Activated CD4-positive, alpha-beta T cell treated with anti-CD3 and anti-CD28 coated beads, Interleukin-2, amount 10 ng/mL, durations not matched to agents 7 days and 5 days (primary cell): ENCODE measurements around the gene GNA12. TPM values are rescaled to one million over a fixed set of nuclear protein-coding genes. Genes with fewer than 3 reads are reported as not detected.

ENCODE experiments used
- CTCF ChIA-PET: fragments of 350-600 bp; sonication (Branson Sonifier 250); formaldehyde crosslinking; loops from one replicate; lab custom pipeline; 2021; ENCODE audit warnings: antibody characterized with exemption; lab: Charles Lee
- POLR2A ChIA-PET: fragments of 350-600 bp; sonication (Branson Sonifier 250); formaldehyde crosslinking; loops from one replicate; lab custom pipeline; 2021; ENCODE audit warnings: antibody characterized with exemption; lab: Charles Lee
- DNase-seq: peaks from one replicate; pipeline ENCODE4 v3.0.0-alpha.2; 2020
- H3K27ac Mint-ChIP-seq: one replicate; pipeline ENCODE4 v1.8.0; 2021; ENCODE audit warnings: mild to moderate bottlenecking, moderate library complexity, mixed read lengths
- H3K27me3 Mint-ChIP-seq: one replicate; pipeline ENCODE4 v1.8.0; 2021; ENCODE audit warnings: mixed read lengths
- H3K36me3 Mint-ChIP-seq: one replicate; pipeline ENCODE4 v1.8.0; 2021; ENCODE audit warnings: low read depth, mixed read lengths
- H3K4me1 Mint-ChIP-seq: one replicate; pipeline ENCODE4 v1.8.0; 2021; ENCODE audit warnings: mixed read lengths
- H3K4me3 Mint-ChIP-seq: one replicate; pipeline ENCODE4 v1.8.0; 2021; ENCODE audit warnings: mild to moderate bottlenecking, moderate library complexity, mixed read lengths
- H3K9me3 Mint-ChIP-seq: one replicate; pipeline ENCODE4 v1.8.0; 2021; ENCODE audit warnings: mixed read lengths
- total RNA-seq, 2 experiments: library from RNA; stranded (reverse); gene quantifications; one replicate each; pipeline ENCODE4 v1.2.3, GENCODE V29; 2021

Gene GNA12
- total RNA-seq, 2 experiments from 2014 or later: 16.2 to 17.1 TPM

GRCh38 chr7:2878306-2878705 lies 34.2 kb upstream of the GNA12 start:
- Mint-ChIP-seq H3K27me3 (no peaks in the 10 kb centered on the region), H3K4me3 (no peak overlapping the region), H3K9me3 (no peaks in the 10 kb centered on the region), H3K36me3 (no peaks in the 10 kb centered on the region), H3K4me1 (peaks cover 43% of the 10 kb centered on the region), H3K27ac (peak overlapping the region; percentile 69)
- DNase-seq: no peak
- CTCF ChIA-PET: interaction anchor here (0.9 kb wide), 1 partner anchor 16 kb away, joined by 3 read pairs; no protein-coding TSS in a partner anchor
- POLR2A ChIA-PET: interaction anchor here (0.7 kb wide), 1 partner anchor 26 kb away, joined by 6 read pairs; no protein-coding TSS in a partner anchor

- POLR2A ChIA-PET: no interaction called here
- no peaks in the 10 kb centered on the region for H3K36me3 Mint-ChIP-seq
- H3K4me3 Mint-ChIP-seq: no peak overlapping the region
- H3K27ac Mint-ChIP-seq: no peak overlapping the region
- peaks cover 62% of the 10 kb centered on the region for H3K4me1 Mint-ChIP-seq
- H3K9me3 Mint-ChIP-seq: no peaks in the 10 kb centered on the region
- H3K27me3 Mint-ChIP-seq: no peaks in the 10 kb centered on the region
- CTCF ChIA-PET: interaction anchor here (1.7 kb wide), 1 partner anchor 11 kb away, joined by 6 read pairs; no protein-coding TSS in a partner anchor
- DNase-seq: no peak
Measured at GRCh38 chr7:2876031-2876731, 32.1 kb upstream of the GNA12 start.

GRCh38 chr7:2873686-2874551 lies 29.8 kb upstream of the GNA12 start:
- no peak for DNase-seq

GRCh38 chr7:2873146-2873545 lies 29.0 kb upstream of the GNA12 start:
- Mint-ChIP-seq H3K4me1 (peaks cover 62% of the 10 kb centered on the region), H3K27me3 (no peaks in the 10 kb centered on the region), H3K4me3 (no peak overlapping the region), H3K36me3 (no peaks in the 10 kb centered on the region), H3K27ac (peak overlapping the region; percentile 68), H3K9me3 (no peaks in the 10 kb centered on the region)
- ChIA-PET CTCF (no interaction called here), POLR2A (no interaction called here)
- no peak for DNase-seq

More at GRCh38 chr7:2873686-2874551, 29.8 kb upstream of the GNA12 start:
- H3K27ac Mint-ChIP-seq: peak overlapping the region; percentile 26
- H3K4me3 Mint-ChIP-seq: no peak overlapping the region
- peaks cover 70% of the 10 kb centered on the region for H3K4me1 Mint-ChIP-seq
- CTCF ChIA-PET: interaction anchor here (1.4 kb wide), 1 partner anchor 9 kb away, joined by 4 read pairs; no protein-coding TSS in a partner anchor
- H3K9me3 Mint-ChIP-seq: no peaks in the 10 kb centered on the region
- no peaks in the 10 kb centered on the region for H3K36me3 Mint-ChIP-seq
- no peaks in the 10 kb centered on the region for H3K27me3 Mint-ChIP-seq
- POLR2A ChIA-PET: no interaction called here

- no peaks in the 10 kb centered on the region for H3K27me3 Mint-ChIP-seq
- peak overlapping the region; percentile 68 for H3K27ac Mint-ChIP-seq
- ChIA-PET CTCF (interaction anchor here (1.0 kb wide), 2 partner anchors 428 to 655 kb away, joined by 3 to 4 read pairs; no protein-coding TSS in a partner anchor), POLR2A (no interaction called here)
- peaks cover 60% of the 10 kb centered on the region for H3K4me1 Mint-ChIP-seq
- no peaks in the 10 kb centered on the region for H3K9me3 Mint-ChIP-seq
- no peak for DNase-seq
- H3K4me3 Mint-ChIP-seq: no peak overlapping the region
- no peaks in the 10 kb centered on the region for H3K36me3 Mint-ChIP-seq
Measured at GRCh38 chr7:2872296-2872874, 28.3 kb upstream of the GNA12 start.

GRCh38 chr7:2870471-2870931 lies 26.4 kb upstream of the GNA12 start:
- Mint-ChIP-seq H3K27ac (peak overlapping the region; percentile 84), H3K4me1 (peaks cover 60% of the 10 kb centered on the region), H3K4me3 (peak overlapping the region; percentile 57), H3K36me3 (no peaks in the 10 kb centered on the region), H3K9me3 (no peaks in the 10 kb centered on the region), H3K27me3 (no peaks in the 10 kb centered on the region)
- ChIA-PET POLR2A (no interaction called here), CTCF (no interaction called here)
- DNase-seq: peak; percentile 67

GRCh38 chr7:2869981-2870380 lies 25.9 kb upstream of the GNA12 start:
- peak overlapping the region; percentile 84 for H3K27ac Mint-ChIP-seq
- peak overlapping the region; percentile 57 for H3K4me3 Mint-ChIP-seq
- peaks cover 57% of the 10 kb centered on the region for H3K4me1 Mint-ChIP-seq

GRCh38 chr7:2866601-2867000 lies 22.5 kb upstream of the GNA12 start:
- DNase-seq: no peak
- Mint-ChIP-seq H3K27ac (no peak overlapping the region), H3K9me3 (no peaks in the 10 kb centered on the region), H3K36me3 (no peaks in the 10 kb centered on the region), H3K4me3 (no peak overlapping the region), H3K27me3 (no peaks in the 10 kb centered on the region), H3K4me1 (peaks cover 53% of the 10 kb centered on the region)
- ChIA-PET CTCF (interaction anchor here (1.2 kb wide), 2 partner anchors 16 to 221 kb away, joined by 3 read pairs; no protein-coding TSS in a partner anchor), POLR2A (interaction anchor here (0.7 kb wide), 1 partner anchor 1943 kb away, joined by 3 read pairs; no protein-coding TSS in a partner anchor)

More at GRCh38 chr7:2869981-2870380, 25.9 kb upstream of the GNA12 start:
- Mint-ChIP-seq H3K9me3 (no peaks in the 10 kb centered on the region), H3K36me3 (no peaks in the 10 kb centered on the region), H3K27me3 (no peaks in the 10 kb centered on the region)
- POLR2A ChIA-PET: no interaction called here
- DNase-seq: no peak
- CTCF ChIA-PET: interaction anchor here (0.6 kb wide), 1 partner anchor 85 kb away, joined by 3 read pairs; no protein-coding TSS in a partner anchor

GRCh38 chr7:2864999-2865670 lies 21.0 kb upstream of the GNA12 start:
- H3K36me3 Mint-ChIP-seq: no peaks in the 10 kb centered on the region
- H3K27me3 Mint-ChIP-seq: no peaks in the 10 kb centered on the region
- ChIA-PET CTCF (interaction anchor here (0.6 to 2.8 kb wide), 14 partner anchors 10 to 1030 kb away, joined by 3 to 15 read pairs (median 4); no protein-coding TSS in a partner anchor), POLR2A (no interaction called here)
- H3K27ac Mint-ChIP-seq: peak overlapping the region; percentile 84
- H3K9me3 Mint-ChIP-seq: no peaks in the 10 kb centered on the region
- DNase-seq: peak; percentile 76
- H3K4me3 Mint-ChIP-seq: no peak overlapping the region
- H3K4me1 Mint-ChIP-seq: peaks cover 38% of the 10 kb centered on the region

GRCh38 chr7:2864204-2864985 lies 20.3 kb upstream of the GNA12 start:
- no peaks in the 10 kb centered on the region for H3K9me3 Mint-ChIP-seq
- ChIA-PET CTCF (interaction anchor here (0.6 to 2.8 kb wide), 14 partner anchors 9 to 1177 kb away, joined by 3 to 15 read pairs (median 4); no protein-coding TSS in a partner anchor), POLR2A (no interaction called here)
- H3K27me3 Mint-ChIP-seq: no peaks in the 10 kb centered on the region
- peak overlapping the region; percentile 43 for H3K4me3 Mint-ChIP-seq
- H3K27ac Mint-ChIP-seq: peak overlapping the region; percentile 88
- no peaks in the 10 kb centered on the region for H3K36me3 Mint-ChIP-seq
- DNase-seq: no peak
- peaks cover 32% of the 10 kb centered on the region for H3K4me1 Mint-ChIP-seq

- H3K27ac Mint-ChIP-seq: peak overlapping the region; percentile 88
- CTCF ChIA-PET: interaction anchor here (0.6 to 2.8 kb wide), 5 partner anchors 8 to 1178 kb away, joined by 3 to 15 read pairs (median 4); no protein-coding TSS in a partner anchor
- H3K4me3 Mint-ChIP-seq: peak overlapping the region; percentile 43
- POLR2A ChIA-PET: no interaction called here
- H3K9me3 Mint-ChIP-seq: no peaks in the 10 kb centered on the region
- no peaks in the 10 kb centered on the region for H3K27me3 Mint-ChIP-seq
- peak; percentile 82 for DNase-seq
- peaks cover 30% of the 10 kb centered on the region for H3K4me1 Mint-ChIP-seq
- no peaks in the 10 kb centered on the region for H3K36me3 Mint-ChIP-seq
Measured at GRCh38 chr7:2863461-2864066, 19.5 kb upstream of the GNA12 start.
